ENCODE data around the gene FRMPD2. TPM values are rescaled to one million over a fixed set of nuclear protein-coding genes. Genes with fewer than 3 reads are reported as not detected.

FRMPD2 gene
- total and polyA plus RNA-seq, 2 donors (not counting 3 experiments of a cell fraction or from before 2014, with no cell fraction given): 0.42 TPM; not detected in 1

- Histone ChIP-seq H3K9ac (replicated peaks; ENCODE audit: extremely low read depth, insufficient read depth, low read length) (no peak overlapping the region), H3K27ac (ENCODE audit: insufficient read depth, low read depth, low read length) (no peak overlapping the region), H3K4me1 (ENCODE audit: control insufficient read depth, extremely low read depth, insufficient read depth, low read length) (no peaks in the 10 kb centered on the region), H2AFZ (ENCODE audit: low read depth, low read length) (no peak overlapping the region), H3K9me1 (replicated peaks; ENCODE audit: control insufficient read depth, extremely low read depth, insufficient read depth, low read length) (no peaks in the 10 kb centered on the region), H3K9me3 (replicated peaks; ENCODE audit: control insufficient read depth, insufficient read depth, low read length) (no peaks in the 10 kb centered on the region), H3K36me3 (ENCODE audit: control insufficient read depth in 2 of 2, extremely low read depth in 1 of 2, insufficient read depth in 2 of 2, low read length in 2 of 2) (no peaks in the 10 kb centered on the region), H4K20me1 (replicated peaks; ENCODE audit: control insufficient read depth, extremely low read depth, insufficient read depth, low read length) (no peaks in the 10 kb centered on the region), H3K79me2 (ENCODE audit: control insufficient read depth, insufficient read depth, low read length) (no peaks in the 10 kb centered on the region), H3K4me3 (replicated peaks in 1 of 3; ENCODE audit: insufficient read depth in 1 of 3, low read depth in 1 of 3, low read length in 3 of 3) (no peak overlapping the region), H3K4me2 (ENCODE audit: insufficient read depth, low read length) (no peak overlapping the region), H3K27me3 (ENCODE audit: control insufficient read depth in 2 of 2, insufficient read depth in 2 of 2, low read length in 2 of 2) (peaks cover 0 to 3% of the 10 kb centered on the region in 2 experiments)
- TF ChIP-seq, protein P1, sequence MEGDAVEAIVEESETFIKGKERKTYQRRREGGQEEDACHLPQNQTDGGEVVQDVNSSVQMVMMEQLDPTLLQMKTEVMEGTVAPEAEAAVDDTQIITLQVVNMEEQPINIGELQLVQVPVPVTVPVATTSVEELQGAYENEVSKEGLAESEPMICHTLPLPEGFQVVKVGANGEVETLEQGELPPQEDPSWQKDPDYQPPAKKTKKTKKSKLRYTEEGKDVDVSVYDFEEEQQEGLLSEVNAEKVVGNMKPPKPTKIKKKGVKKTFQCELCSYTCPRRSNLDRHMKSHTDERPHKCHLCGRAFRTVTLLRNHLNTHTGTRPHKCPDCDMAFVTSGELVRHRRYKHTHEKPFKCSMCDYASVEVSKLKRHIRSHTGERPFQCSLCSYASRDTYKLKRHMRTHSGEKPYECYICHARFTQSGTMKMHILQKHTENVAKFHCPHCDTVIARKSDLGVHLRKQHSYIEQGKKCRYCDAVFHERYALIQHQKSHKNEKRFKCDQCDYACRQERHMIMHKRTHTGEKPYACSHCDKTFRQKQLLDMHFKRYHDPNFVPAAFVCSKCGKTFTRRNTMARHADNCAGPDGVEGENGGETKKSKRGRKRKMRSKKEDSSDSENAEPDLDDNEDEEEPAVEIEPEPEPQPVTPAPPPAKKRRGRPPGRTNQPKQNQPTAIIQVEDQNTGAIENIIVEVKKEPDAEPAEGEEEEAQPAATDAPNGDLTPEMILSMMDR (IDR thresholded peaks at IDR 0.05; ENCODE audit: extremely low read depth in 1 of 2, insufficient read depth in 1 of 2, low read depth in 1 of 2, low read length in 2 of 2): no peak
- TF ChIP-seq MAX (IDR thresholded peaks at IDR 0.05; ENCODE audit: insufficient read depth, insufficient read length): no peak
- no peak for FAIRE-seq
- POLR2A ChIA-PET: no interaction called here
- CTCF ChIA-PET: interaction anchor here (1.4 kb wide), 1 partner anchor 20 kb away, joined by 3 read pairs; no protein-coding TSS in a partner anchor
- dilution Hi-C loops (cut with MboI; ENCODE audit: extremely low pct_ligation_motif_present, low sequenced_read_pairs): no loop called here
- intact Hi-C loops (cut with micrococcal nuclease): no loop called here
- no peak for DNase-seq (ENCODE audit: low read depth, low spot score)
- no TSS peak for BruUV-seq (replicated peaks)
Measured at GRCh38 chr10:48195803-48196202, 78.7 kb downstream of the FRMPD2 start.

GRCh38 chr10:48194830-48195229 is 79.7 kb downstream of the FRMPD2 start:
- Histone ChIP-seq H3K4me2 (ENCODE audit: insufficient read depth, low read length) (no peak overlapping the region), H3K9me1 (replicated peaks; ENCODE audit: control insufficient read depth, extremely low read depth, insufficient read depth, low read length) (no peaks in the 10 kb centered on the region), H3K36me3 (ENCODE audit: control insufficient read depth in 2 of 2, extremely low read depth in 1 of 2, insufficient read depth in 2 of 2, low read length in 2 of 2) (no peaks in the 10 kb centered on the region), H3K79me2 (ENCODE audit: control insufficient read depth, insufficient read depth, low read length) (no peaks in the 10 kb centered on the region), H2AFZ (ENCODE audit: low read depth, low read length) (no peak overlapping the region), H3K27ac (ENCODE audit: insufficient read depth, low read depth, low read length) (no peak overlapping the region), H3K4me3 (replicated peaks in 1 of 3; ENCODE audit: insufficient read depth in 1 of 3, low read depth in 1 of 3, low read length in 3 of 3) (no peak overlapping the region), H3K4me1 (ENCODE audit: control insufficient read depth, extremely low read depth, insufficient read depth, low read length) (no peaks in the 10 kb centered on the region), H3K27me3 (ENCODE audit: control insufficient read depth in 2 of 2, insufficient read depth in 2 of 2, low read length in 2 of 2) (no peaks in the 10 kb centered on the region), H3K9ac (replicated peaks; ENCODE audit: extremely low read depth, insufficient read depth, low read length) (no peak overlapping the region), H4K20me1 (replicated peaks; ENCODE audit: control insufficient read depth, extremely low read depth, insufficient read depth, low read length) (no peaks in the 10 kb centered on the region), H3K9me3 (replicated peaks; ENCODE audit: control insufficient read depth, insufficient read depth, low read length) (no peaks in the 10 kb centered on the region)
- ChIA-PET POLR2A (no interaction called here), CTCF (interaction anchor here (1.4 kb wide), 1 partner anchor 21 kb away, joined by 3 read pairs; no protein-coding TSS in a partner anchor)
- no TSS peak for BruUV-seq (replicated peaks)
- FAIRE-seq: no peak
- dilution Hi-C loops (cut with MboI; ENCODE audit: extremely low pct_ligation_motif_present, low sequenced_read_pairs) (no loop called here), intact Hi-C loops (cut with micrococcal nuclease) (no loop called here)
- TF ChIP-seq GATA2 (IDR thresholded peaks at IDR 0.05; ENCODE audit: insufficient read depth, insufficient read length, low read depth, low read length): no peak
- no peak for TF ChIP-seq MAX (IDR thresholded peaks at IDR 0.05; ENCODE audit: insufficient read depth, insufficient read length)
- TF ChIP-seq POLR2AphosphoS5 (IDR thresholded peaks at IDR 0.05; ENCODE audit: insufficient read depth, low read depth, low read length): no peak
- no peak for TF ChIP-seq JUN (IDR thresholded peaks at IDR 0.05; ENCODE audit: borderline replicate concordance, insufficient read depth, insufficient read length, low read depth)
- TF ChIP-seq EZH2 (IDR thresholded peaks at IDR 0.05; ENCODE audit: borderline replicate concordance, low read depth, low read length, severe bottlenecking): no peak
- no peak for TF ChIP-seq FOS (IDR thresholded peaks at IDR 0.05; ENCODE audit: borderline replicate concordance, insufficient read depth, low read length)
- TF ChIP-seq, protein P1 (IDR thresholded peaks at IDR 0.05; ENCODE audit: extremely low read depth in 1 of 2, insufficient read depth in 1 of 2, low read depth in 1 of 2, low read length in 2 of 2): no peak
- no peak for TF ChIP-seq MYC (IDR thresholded peaks at IDR 0.05; ENCODE audit: low read depth, low read length)
- TF ChIP-seq POLR2A (IDR thresholded peaks at IDR 0.05; ENCODE audit: low read depth, low read length): no peak
- no peak for DNase-seq (ENCODE audit: low read depth, low spot score)

Measured in endothelial cell of umbilical vein (primary cell).